SU-DHL-6 (cell line): Measurements from ENCODE around the gene RGS19.

Source experiments
- EZH2phosphoT487 ChIP-seq: fragments of 200-600 bp; sonication (generic), shearing (Covaris generic); conservative IDR thresholded peaks from 2 replicates; pipeline ENCODE4 v1.6.1; 2018; ENCODE audit warnings: mild to moderate bottlenecking, antibody characterized with exemption, low read length, moderate library complexity, mixed read lengths
- TF ChIP-seq, protein P1 (sequence below): fragments of 200-600 bp; sonication (generic); IDR thresholded peaks from one replicate; pipeline ENCODE4 v1.5.1; 2017; ENCODE audit warnings: antibody characterized with exemption, mild to moderate bottlenecking, low read length, moderate library complexity; ENCODE audit not compliant: insufficient read depth, poor library complexity, severe bottlenecking

DNA sequence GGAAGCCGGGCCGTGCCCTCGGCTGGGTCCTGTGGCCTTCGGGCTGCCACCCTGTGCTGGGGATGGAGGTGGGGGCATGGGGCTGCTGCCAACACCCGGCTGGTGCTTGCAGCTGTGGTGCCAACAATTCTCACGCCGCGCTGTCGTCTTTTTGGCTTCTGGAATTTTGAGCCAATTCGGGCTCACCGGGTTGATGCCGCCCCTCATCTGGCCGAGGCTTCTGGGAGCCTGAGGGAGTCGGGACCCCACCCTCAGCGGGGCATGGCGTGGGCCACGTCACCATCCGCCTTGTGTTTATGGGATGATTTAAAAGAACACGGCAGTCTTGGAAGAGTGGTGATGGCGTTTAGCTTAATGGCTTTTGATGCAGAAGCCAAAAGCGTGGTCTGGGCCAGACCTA, 36.7 kb upstream of the RGS19 start:
- TF ChIP-seq, protein P1, sequence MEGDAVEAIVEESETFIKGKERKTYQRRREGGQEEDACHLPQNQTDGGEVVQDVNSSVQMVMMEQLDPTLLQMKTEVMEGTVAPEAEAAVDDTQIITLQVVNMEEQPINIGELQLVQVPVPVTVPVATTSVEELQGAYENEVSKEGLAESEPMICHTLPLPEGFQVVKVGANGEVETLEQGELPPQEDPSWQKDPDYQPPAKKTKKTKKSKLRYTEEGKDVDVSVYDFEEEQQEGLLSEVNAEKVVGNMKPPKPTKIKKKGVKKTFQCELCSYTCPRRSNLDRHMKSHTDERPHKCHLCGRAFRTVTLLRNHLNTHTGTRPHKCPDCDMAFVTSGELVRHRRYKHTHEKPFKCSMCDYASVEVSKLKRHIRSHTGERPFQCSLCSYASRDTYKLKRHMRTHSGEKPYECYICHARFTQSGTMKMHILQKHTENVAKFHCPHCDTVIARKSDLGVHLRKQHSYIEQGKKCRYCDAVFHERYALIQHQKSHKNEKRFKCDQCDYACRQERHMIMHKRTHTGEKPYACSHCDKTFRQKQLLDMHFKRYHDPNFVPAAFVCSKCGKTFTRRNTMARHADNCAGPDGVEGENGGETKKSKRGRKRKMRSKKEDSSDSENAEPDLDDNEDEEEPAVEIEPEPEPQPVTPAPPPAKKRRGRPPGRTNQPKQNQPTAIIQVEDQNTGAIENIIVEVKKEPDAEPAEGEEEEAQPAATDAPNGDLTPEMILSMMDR, result no peak
- no peak for TF ChIP-seq EZH2phosphoT487
